DMS 273 treated with DMSO at 0.1 percent for 48 hours (cell line): Measurements from ENCODE around the gene PDLIM7.

Experiments
- DNase-seq: peaks from one replicate; lab custom pipeline; 2025; lab: John Stamatoyannopoulos, UW

PDLIM7 gene

GRCh38 chr5:177505075-177505474, 7.7 kb upstream of the PDLIM7 start:
- DNase-seq, result no peak

- no peak for DNase-seq
These were observed 7.0 kb upstream of the PDLIM7 start for GRCh38 chr5:177504086-177505056.

GRCh38 chr5:177503351-177504085, 6.1 kb upstream of the PDLIM7 start:
- DNase-seq, result no peak

GRCh38 chr5:177502886-177503285, 5.5 kb upstream of the PDLIM7 start:
- no peak for DNase-seq

GRCh38 chr5:177501874-177502678, 4.7 kb upstream of the PDLIM7 start:
- DNase-seq, result no peak

- peak; percentile 27 for DNase-seq
These were observed 3.5 kb upstream of the PDLIM7 start for GRCh38 chr5:177500685-177501522.

- DNase-seq, result no peak
These were observed 2.4 kb upstream of the PDLIM7 start for GRCh38 chr5:177499842-177500241.

GRCh38 chr5:177498013-177498787, 796 bp upstream of the PDLIM7 start:
- DNase-seq, result no peak

- DNase-seq, result peak; percentile 82
These were observed 595 bp downstream of the PDLIM7 start for GRCh38 chr5:177496727-177497291.

- DNase-seq, result peak; percentile 22
These were observed 1.2 kb downstream of the PDLIM7 start for GRCh38 chr5:177496070-177496726.

- DNase-seq, result no peak
These were observed 2.0 kb downstream of the PDLIM7 start for GRCh38 chr5:177495243-177496060.

- DNase-seq, result no peak
These were observed 2.8 kb downstream of the PDLIM7 start for GRCh38 chr5:177494346-177495195.

- DNase-seq, result no peak
These were observed 3.5 kb downstream of the PDLIM7 start for GRCh38 chr5:177493795-177494345.

- DNase-seq, result no peak
These were observed 4.6 kb downstream of the PDLIM7 start for GRCh38 chr5:177492841-177493240.

- DNase-seq, result no peak
These were observed 5.2 kb downstream of the PDLIM7 start for GRCh38 chr5:177491983-177492746.

- DNase-seq, result no peak
These were observed 5.9 kb downstream of the PDLIM7 start for GRCh38 chr5:177491429-177491945.
